GM19468 (cell line): ENCODE data around the gene ZNF610.

ENCODE experiments used
- ATAC-seq: cut with Tn5 transposase; IDR thresholded peaks from one replicate; pipeline ENCODE4 v1.9.1; 2021; ENCODE audit warnings: mild to moderate bottlenecking, moderate library complexity, moderate number of reproducible peaks; ENCODE audit not compliant: unreplicated experiment; ENCODE audit errors: extremely low read depth

ZNF610 gene

GRCh38 chr19:52397310-52398080 lies 61.5 kb downstream of the ZNF610 start, which contains the start of gene ZNF528:
TSS of gene ZNF528 (plus strand) at chr19:52397849. CDS start at chr19:52402014, 4,165 bp downstream.
- peak; percentile 68 for ATAC-seq

GRCh38 chr19:52398081-52398441 lies 62.0 kb downstream of the ZNF610 start:
- ATAC-seq, result no peak

DNA sequence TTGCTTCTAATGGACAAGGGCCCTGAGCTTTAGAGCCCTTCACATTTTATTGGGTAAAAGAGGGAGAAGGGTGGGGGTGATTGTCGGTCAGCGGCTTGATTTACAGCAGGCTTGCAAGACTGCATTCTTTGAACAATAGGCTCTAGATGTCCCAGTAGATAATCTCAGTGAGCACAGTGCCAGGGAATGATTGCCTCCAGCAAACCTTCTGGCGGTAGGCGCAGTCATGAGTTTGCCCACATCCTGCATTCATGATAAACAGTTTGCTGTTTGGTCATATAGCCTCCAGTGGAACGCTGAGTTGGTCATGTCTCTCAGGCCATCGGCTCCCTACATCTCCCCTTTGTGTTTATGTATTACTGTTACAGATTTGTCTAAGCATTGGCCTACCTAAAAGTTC lies 74.2 kb downstream of the ZNF610 start:
- ATAC-seq, result no peak

DNA sequence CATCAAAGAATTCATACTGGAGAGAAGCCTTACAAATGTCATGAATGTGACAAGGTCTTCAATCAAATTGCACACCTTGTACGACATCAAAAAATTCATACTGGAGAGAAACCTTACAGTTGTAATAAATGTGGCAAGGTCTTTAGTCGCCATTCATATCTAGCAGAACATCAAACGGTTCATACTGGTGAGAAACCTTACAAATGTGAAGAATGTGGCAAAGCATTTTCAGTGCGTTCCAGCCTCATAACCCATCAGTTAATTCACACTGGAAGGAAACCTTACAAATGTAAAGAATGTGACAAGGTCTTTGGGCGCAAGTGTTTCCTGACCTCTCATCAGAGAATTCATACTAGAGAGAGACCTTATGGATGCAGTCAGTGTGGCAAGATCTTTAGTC lies 79.7 kb downstream of the ZNF610 start:
- no peak for ATAC-seq
